C4-2B (cell line): Measurements from ENCODE around the gene EXOC7.

Experiments used
- H3K27ac ChIP-seq: fragments of 450-650 bp; 2 replicates; pipeline ENCODE4 v1.5.1; 2017
- CTCF ChIP-seq: fragments of 450-650 bp; conservative IDR thresholded peaks from 2 replicates; pipeline ENCODE4 v1.5.1; 2017; ENCODE audit warnings: mild to moderate bottlenecking
- ZFX ChIP-seq: fragments of 450-650 bp; IDR thresholded peaks from 2 replicates; pipeline ENCODE4 v1.6.1; 2017

EXOC7 gene

DNA sequence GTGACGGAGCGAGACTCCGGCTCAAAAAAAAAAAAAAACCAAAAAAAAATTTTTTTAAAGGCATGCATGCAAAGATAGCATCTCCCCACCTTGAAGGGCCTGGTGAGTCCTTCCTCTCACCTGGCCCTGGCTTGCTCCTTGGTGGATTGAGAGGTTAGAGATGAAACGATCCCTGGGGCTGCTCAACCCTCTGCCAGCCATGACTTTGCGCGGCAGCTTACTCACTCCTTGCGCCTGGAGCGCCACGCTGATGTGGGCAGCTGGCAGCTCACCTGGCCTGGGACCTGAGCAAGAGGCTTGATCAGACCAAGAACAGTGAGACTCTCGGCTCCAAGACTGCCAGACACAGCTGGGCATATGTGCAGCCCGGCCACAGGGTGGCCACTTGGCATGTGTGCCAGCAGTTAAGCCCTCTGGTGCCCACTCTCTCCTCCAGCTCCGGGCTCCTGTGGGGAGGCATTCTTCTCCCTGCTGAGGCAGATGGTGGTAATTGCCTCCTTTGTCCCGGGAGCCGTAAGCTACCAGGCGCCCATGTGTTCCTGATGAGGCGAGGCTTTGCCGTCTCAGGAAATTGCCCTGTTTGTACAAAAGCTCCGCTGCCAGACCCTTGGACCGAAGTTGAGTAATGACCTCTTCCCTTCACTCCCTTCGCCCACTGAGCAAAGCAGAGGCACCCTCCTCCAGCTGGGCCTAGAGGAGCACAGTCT is 71.4 kb downstream of the EXOC7 start:
- H3K27ac ChIP-seq = no peak overlapping the region
- TF ChIP-seq CTCF (no peak), ZFX (no peak)
